Vagina (tissue), 2 donors: ENCODE data around the gene TMEM245.

Experiments used
- CTCF ChIP-seq, 3 experiments: fragments of 450-650 bp in 2 of 3; fragments of 200-600 bp in 1 of 3; sonication (generic) in 1 of 3; IDR thresholded peaks; one replicate each; pipeline ENCODE4 v1.5.1; 2017 to 2019; ENCODE audit warnings: antibody characterized with exemption in 3 of 3, mild to moderate bottlenecking in 2 of 3, moderate library complexity in 2 of 3
- POLR2A ChIP-seq, 2 donors: fragments of 450-650 bp; IDR thresholded peaks; one replicate each; pipeline ENCODE4 v1.6.1; 2017; ENCODE audit warnings: antibody characterized with exemption in 2 of 2, mild to moderate bottlenecking in 2 of 2, moderate library complexity in 2 of 2

- TF ChIP-seq POLR2A (IDR thresholded peaks at IDR 0.05) (no peak), CTCF (IDR thresholded peaks at IDR 0.05) (no peak)
Measured at GRCh38 chr9:109002141-109002540, 117.6 kb downstream of the TMEM245 start.
